HCT116 (cell line): Measurements from ENCODE around the gene STARD5. TPM values are rescaled to one million over a fixed set of nuclear protein-coding genes. Genes with fewer than 3 reads are reported as not detected.

Source experiments
- ATAC-seq: fragments of 200-7000 bp; cut with Tn5 transposase; 2 replicates; pipeline ENCODE4 v1.9.1; 2020; ENCODE audit warnings: mild to moderate bottlenecking, moderate library complexity
- BruUV-seq: library from RNA; stranded (reverse); fragments of 400-500 nt; replicated peaks from 2 replicates; lab custom pipeline; 2021; lab: Mats Ljungman, UMichigan
- CTCF ChIA-PET: fragments of 300-600 bp; sonication (Branson Sonifier 250); formaldehyde crosslinking; loops from one replicate; lab custom pipeline; 2021; ENCODE audit warnings: antibody characterized with exemption; lab: Charles Lee
- POLR2A ChIA-PET: fragments of 300-600, 350-600 bp; sonication (Branson Sonifier 250); formaldehyde crosslinking; loops from one replicate; lab custom pipeline; 2021; ENCODE audit warnings: antibody characterized with exemption; lab: Charles Lee
- RAD21 ChIA-PET, 2 experiments: fragments of 300-600 bp; sonication (Branson Sonifier 250); formaldehyde crosslinking; loops; one replicate each; lab custom pipeline; 2023; ENCODE audit warnings: low total read pairs in 2 of 2; ENCODE audit not compliant: uncharacterized antibody in 2 of 2, unreplicated experiment in 2 of 2, low non-redundant PET in 1 of 2; lab: Charles Lee
- DNase-seq: peaks from one replicate; pipeline ENCODE4 v3.0.0-alpha.2; 2010; ENCODE audit warnings: low read depth, low spot score
- H2AFZ ChIP-seq: fragments of 200-600 bp; shearing (Covaris generic), sonication (generic); 2 replicates; pipeline ENCODE4 v1.6.1; 2017; ENCODE audit warnings: low read depth, mixed run types, mixed read lengths, antibody characterized with exemption, low read length; ENCODE audit not compliant: poor library complexity, severe bottlenecking
- H3K27ac ChIP-seq: 2 replicates; pipeline ENCODE4 v1.5.1; 2012; ENCODE audit warnings: low read depth, low read length
- H3K27me3 ChIP-seq: fragments of 200-600 bp; sonication (generic); 2 replicates; pipeline ENCODE4 v1.6.1; 2016; ENCODE audit warnings: mixed run types, low read length, mixed read lengths; ENCODE audit not compliant: insufficient read depth
- H3K36me3 ChIP-seq, 2 experiments: fragments of 200-500 bp in 1 of 2; fragments of 200-600 bp in 1 of 2; sonication (Bioruptor generic) in 1 of 2; sonication (generic) in 1 of 2; 2 replicates each; pipeline versions ENCODE4 v1.5.1 to v1.6.1; 2014 to 2016; ENCODE audit warnings: low read length in 2 of 2, inconsistent platforms in 1 of 2, mixed read lengths in 1 of 2, mixed run types in 1 of 2; ENCODE audit not compliant: insufficient read depth in 2 of 2, control insufficient read depth in 1 of 2
- H3K4me1 ChIP-seq, 2 experiments: fragments of 200-600 bp in 1 of 2; sonication (generic) in 1 of 2; 2 replicates each; pipeline versions ENCODE4 v1.5.1 to v1.6.1; 2012 to 2017; ENCODE audit warnings: low read length in 2 of 2, inconsistent platforms in 1 of 2, mild to moderate bottlenecking in 1 of 2, mixed read lengths in 1 of 2, mixed run types in 1 of 2, moderate library complexity in 1 of 2; ENCODE audit not compliant: insufficient read depth in 2 of 2, control insufficient read depth in 1 of 2
- H3K4me2 ChIP-seq: fragments of 200-600 bp; sonication (generic); 2 replicates; pipeline ENCODE4 v1.6.1; 2017; ENCODE audit warnings: mixed run types, low read length, mixed read lengths
- H3K4me3 ChIP-seq, 2 experiments: fragments of 200-600 bp in 1 of 2; sonication (generic) in 1 of 2; replicated peaks in 1 of 2; 2 replicates each; pipeline ENCODE4 v1.5.1; 2011 to 2016; ENCODE audit warnings: low read length in 2 of 2, control low read depth in 1 of 2, low read depth in 1 of 2, mild to moderate bottlenecking in 1 of 2, mixed read lengths in 1 of 2, mixed run types in 1 of 2
- H3K79me2 ChIP-seq: fragments of 200-600 bp; sonication (generic); 2 replicates; pipeline ENCODE4 v1.6.1; 2017; ENCODE audit warnings: mild to moderate bottlenecking, mixed run types, low read length, moderate library complexity, mixed read lengths; ENCODE audit not compliant: insufficient read depth
- H3K9ac ChIP-seq: fragments of 200-600 bp; sonication (generic); 2 replicates; pipeline ENCODE4 v1.6.1; 2016; ENCODE audit warnings: low read length, mixed read lengths
- H3K9me2 ChIP-seq: fragments of 200-600 bp; sonication (generic), shearing (Covaris generic); 2 replicates; pipeline ENCODE4 v1.6.1; 2017; ENCODE audit warnings: mixed run types, mild to moderate bottlenecking, moderate library complexity; ENCODE audit not compliant: insufficient read depth
- H3K9me3 ChIP-seq, 2 experiments: fragments of 200-500 bp in 1 of 2; fragments of 200-600 bp in 1 of 2; sonication (Bioruptor generic) in 1 of 2; sonication (generic) in 1 of 2; 2 replicates each; pipeline ENCODE4 v1.6.1; 2014 to 2017; ENCODE audit warnings: low read length in 2 of 2, mixed read lengths in 2 of 2, inconsistent platforms in 1 of 2, low read depth in 1 of 2, mild to moderate bottlenecking in 1 of 2, mixed run types in 1 of 2, moderate library complexity in 1 of 2; ENCODE audit not compliant: control insufficient read depth in 1 of 2, insufficient read depth in 1 of 2
- H4K20me1 ChIP-seq: fragments of 200-600 bp; sonication (generic), shearing (Covaris generic); 2 replicates; pipeline ENCODE4 v1.6.1; 2017; ENCODE audit warnings: mixed run types, mild to moderate bottlenecking, moderate library complexity; ENCODE audit not compliant: insufficient read depth
- CEBPB ChIP-seq: IDR thresholded peaks from 2 replicates; pipeline ENCODE4 v1.6.1; 2012; ENCODE audit warnings: low read depth
- EGR1 ChIP-seq: IDR thresholded peaks from 2 replicates; pipeline ENCODE4 v1.6.1; 2012; ENCODE audit warnings: low read depth
- ELF1 ChIP-seq: IDR thresholded peaks from 2 replicates; pipeline ENCODE4 v1.6.1; 2012; ENCODE audit warnings: low read depth, borderline replicate concordance
- EZH2phosphoT487 ChIP-seq: fragments of 200-600 bp; IDR thresholded peaks from 2 replicates; pipeline ENCODE4 v1.6.1; 2018; ENCODE audit warnings: antibody characterized with exemption, borderline replicate concordance
- REST ChIP-seq: IDR thresholded peaks from 2 replicates; pipeline ENCODE4 v1.6.1; 2012; ENCODE audit warnings: low read depth
- SIN3A ChIP-seq: IDR thresholded peaks from 2 replicates; pipeline ENCODE4 v1.6.1; 2012; ENCODE audit warnings: low read depth
- SP1 ChIP-seq: IDR thresholded peaks from 2 replicates; pipeline ENCODE4 v1.6.1; 2012; ENCODE audit warnings: low read depth
- SRF ChIP-seq: IDR thresholded peaks from 2 replicates; pipeline ENCODE4 v1.6.1; 2012; ENCODE audit warnings: low read depth
- TCF7L2 ChIP-seq: IDR thresholded peaks from 2 replicates; pipeline ENCODE4 v1.7.0; 2011; ENCODE audit warnings: borderline replicate concordance, inconsistent platforms; ENCODE audit not compliant: insufficient read depth, insufficient read length; ENCODE audit errors: extremely low read depth
- YY1 ChIP-seq: IDR thresholded peaks from 2 replicates; pipeline ENCODE4 v1.6.1; 2011; ENCODE audit warnings: low read length, low read depth, moderate library complexity, mild to moderate bottlenecking; ENCODE audit not compliant: insufficient replicate concordance; ENCODE audit errors: extremely low read depth
- ZNF274 ChIP-seq: fragments of 200-500 bp; sonication (Bioruptor generic); IDR thresholded peaks from 2 replicates; pipeline ENCODE4 v1.6.1; 2014; ENCODE audit warnings: mild to moderate bottlenecking, low read depth, low read length, inconsistent platforms
- intact Hi-C: fragments of 100-400 bp; cut with micrococcal nuclease; formaldehyde crosslinking; loops from 2 replicates; pipeline ENCODE4 v1.10.0; 2022
- total RNA-seq: library from RNA; stranded (reverse); gene quantifications from one replicate; pipeline ENCODE4 v1.2.1, GENCODE V29; 2021; ENCODE audit not compliant: unreplicated experiment
- TF ChIP-seq, protein P1 (sequence below): IDR thresholded peaks from 2 replicates; pipeline ENCODE4 v1.6.1; 2012
- TF ChIP-seq, protein P2 (sequence below): IDR thresholded peaks from 2 replicates; pipeline ENCODE4 v1.6.1; 2012

STARD5 gene
- total RNA-seq, 1 experiment from 2014 or later = 4.0 TPM

DNA sequence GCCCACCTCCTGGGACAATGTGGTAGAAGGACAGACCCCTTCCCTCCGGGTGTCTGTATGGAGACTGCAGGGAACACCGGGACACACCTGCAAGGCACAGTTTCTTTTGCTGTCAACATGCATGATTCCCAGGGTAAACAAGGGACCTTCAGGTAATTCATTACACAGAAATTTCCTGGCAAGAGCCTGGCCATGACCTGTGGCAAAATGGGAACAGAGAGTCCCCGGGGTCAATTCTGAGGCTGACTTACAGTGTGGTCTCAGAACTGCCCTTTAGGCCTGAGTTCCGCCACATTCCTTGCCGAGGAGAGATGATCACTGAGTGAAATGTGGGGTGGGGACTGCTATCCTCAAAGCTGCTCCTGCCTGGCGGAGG is 6.3 kb downstream of the STARD5 start:
- DNase-seq (no peak), ATAC-seq (no peak)
- no peak overlapping the region for H3K9ac ChIP-seq
- ChIA-PET CTCF (interaction anchor here (0.6 kb wide), 1 partner anchor 13 kb away, joined by 3 read pairs; no protein-coding TSS in a partner anchor), RAD21 (no interaction called here), POLR2A (no interaction called here)
- TF ChIP-seq ELF1 (no peak), SP1 (no peak), YY1 (no peak), ZNF274 (no peak), EZH2phosphoT487 (no peak), CEBPB (no peak), SRF (no peak), SIN3A (no peak), TCF7L2 (no peak), REST (no peak), EGR1 (no peak)
- TF ChIP-seq, protein P1, sequence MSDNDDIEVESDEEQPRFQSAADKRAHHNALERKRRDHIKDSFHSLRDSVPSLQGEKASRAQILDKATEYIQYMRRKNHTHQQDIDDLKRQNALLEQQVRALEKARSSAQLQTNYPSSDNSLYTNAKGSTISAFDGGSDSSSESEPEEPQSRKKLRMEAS = no peak
- TF ChIP-seq, protein P2, sequence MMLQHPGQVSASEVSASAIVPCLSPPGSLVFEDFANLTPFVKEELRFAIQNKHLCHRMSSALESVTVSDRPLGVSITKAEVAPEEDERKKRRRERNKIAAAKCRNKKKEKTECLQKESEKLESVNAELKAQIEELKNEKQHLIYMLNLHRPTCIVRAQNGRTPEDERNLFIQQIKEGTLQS = no peak
- no peaks in the 10 kb centered on the region for H3K9me2 ChIP-seq
- H3K4me2 ChIP-seq = no peak overlapping the region
- H4K20me1 ChIP-seq = no peaks in the 10 kb centered on the region
- H3K79me2 ChIP-seq = no peaks in the 10 kb centered on the region
- H3K9me3 ChIP-seq = no peaks in the 10 kb centered on the region
- no peaks in the 10 kb centered on the region for H3K27me3 ChIP-seq
- no peak overlapping the region for H2AFZ ChIP-seq
- BruUV-seq = no TSS peak
- no peak overlapping the region for H3K4me3 ChIP-seq
- peaks cover 9 to 12% of the 10 kb centered on the region in 2 experiments for H3K4me1 ChIP-seq
- intact Hi-C loops = no loop called here
- no peaks in the 10 kb centered on the region for H3K36me3 ChIP-seq
- no peak overlapping the region for H3K27ac ChIP-seq
